ENCODE data around the gene SURF1.
"Not testable (repeated sequence)": the region's sequence is repeated elsewhere in the genome, so short reads cannot be mapped to it uniquely, and the experiment has no call there.

SURF1 gene

GRCh38 chr9:133327834-133328484, 28.3 kb downstream of the SURF1 start:
- in situ Hi-C loops (cut with MboI; ENCODE audit: low sequenced_read_pairs): no loop called here

- in situ Hi-C loops (cut with MboI; ENCODE audit: low sequenced_read_pairs): not testable (repeated sequence)
Measured at GRCh38 chr9:133327021-133327420, 29.3 kb downstream of the SURF1 start.

DNA sequence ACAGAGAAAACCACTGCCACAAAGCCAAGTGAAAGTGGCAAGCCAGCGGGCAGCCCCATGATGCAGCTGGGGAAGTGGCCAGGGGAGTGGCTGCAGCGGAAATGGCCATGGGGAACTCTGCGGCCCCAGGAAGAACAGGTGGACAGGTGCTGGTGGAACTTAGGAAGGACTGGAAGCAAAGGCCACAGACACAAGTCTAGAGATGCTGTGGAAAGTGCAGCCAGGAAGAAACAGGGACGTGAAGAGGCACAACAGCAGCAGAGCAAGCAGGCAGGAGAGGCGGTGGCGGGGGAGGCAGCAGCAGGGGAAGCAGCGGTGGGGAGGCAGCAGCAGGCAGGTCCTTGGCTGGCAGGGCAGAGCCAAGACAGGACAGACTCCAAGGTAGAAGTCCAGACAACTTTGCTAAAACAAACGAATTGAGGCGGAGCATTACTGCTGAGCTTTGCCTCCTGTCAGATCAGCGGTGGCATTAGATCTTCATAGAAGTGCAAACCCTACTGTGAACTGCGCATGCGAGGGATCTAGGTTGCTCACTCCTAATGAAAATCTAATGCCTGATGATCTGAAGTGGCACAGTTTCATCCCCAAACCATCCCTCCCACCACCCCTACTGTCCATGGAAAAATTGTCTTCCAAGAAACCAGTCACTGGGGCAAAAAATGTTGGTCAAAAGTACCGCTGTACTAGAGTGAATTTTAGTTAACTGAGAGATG, 32.1 kb downstream of the SURF1 start:
- in situ Hi-C loops (cut with MboI; ENCODE audit: low sequenced_read_pairs): no loop called here

DNA sequence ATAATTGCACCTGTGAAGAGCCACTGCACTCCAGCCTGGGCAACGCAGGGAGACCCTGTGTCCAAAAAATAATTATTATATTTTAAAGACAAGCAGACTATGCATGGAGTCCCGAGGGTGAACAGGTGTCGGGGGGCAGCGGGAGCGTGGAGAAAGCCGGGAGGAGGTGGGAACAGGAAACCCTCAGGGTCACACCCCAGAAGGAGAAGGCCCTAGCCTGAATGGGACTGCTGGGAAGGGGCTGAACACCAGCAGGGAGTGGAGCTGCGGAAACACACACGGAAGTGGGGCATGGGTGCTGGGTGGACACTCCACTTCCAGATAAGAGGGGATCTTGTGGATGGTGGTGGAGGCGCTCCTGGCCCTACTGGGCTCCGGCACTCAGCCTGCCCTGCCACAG, 33.1 kb downstream of the SURF1 start:
- in situ Hi-C loops (cut with MboI; ENCODE audit: low sequenced_read_pairs): no loop called here

- in situ Hi-C loops (cut with MboI; ENCODE audit: low sequenced_read_pairs): no loop called here
Measured at GRCh38 chr9:133322701-133323100, 33.6 kb downstream of the SURF1 start.

- in situ Hi-C loops (cut with MboI; ENCODE audit: low sequenced_read_pairs): no loop called here
Measured at GRCh38 chr9:133321411-133321935, 34.8 kb downstream of the SURF1 start.

DNA sequence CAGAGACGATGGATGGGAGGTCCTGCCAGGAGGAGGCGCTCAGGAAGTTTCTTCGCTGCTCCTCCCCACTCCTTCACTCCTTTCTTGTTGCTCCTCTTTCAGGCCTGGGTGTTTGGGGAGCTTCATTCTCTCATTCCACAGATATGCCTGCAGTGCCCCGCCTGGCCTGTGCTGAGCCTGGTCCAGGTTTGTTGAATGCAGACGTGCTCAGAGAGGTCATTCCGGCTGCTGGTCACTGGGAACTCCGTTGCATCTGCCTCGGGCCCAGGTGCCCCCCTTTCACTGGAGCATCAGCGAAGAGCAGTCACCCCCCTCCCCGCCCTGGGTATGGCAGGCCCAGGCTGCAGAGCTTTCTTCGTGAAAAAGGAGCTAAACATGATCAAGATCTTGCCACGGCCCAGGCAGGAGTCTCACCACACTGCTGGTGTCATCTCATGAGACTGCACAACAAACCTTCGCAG, 35.8 kb downstream of the SURF1 start:
- in situ Hi-C loops (cut with MboI; ENCODE audit: low sequenced_read_pairs): no loop called here

DNA sequence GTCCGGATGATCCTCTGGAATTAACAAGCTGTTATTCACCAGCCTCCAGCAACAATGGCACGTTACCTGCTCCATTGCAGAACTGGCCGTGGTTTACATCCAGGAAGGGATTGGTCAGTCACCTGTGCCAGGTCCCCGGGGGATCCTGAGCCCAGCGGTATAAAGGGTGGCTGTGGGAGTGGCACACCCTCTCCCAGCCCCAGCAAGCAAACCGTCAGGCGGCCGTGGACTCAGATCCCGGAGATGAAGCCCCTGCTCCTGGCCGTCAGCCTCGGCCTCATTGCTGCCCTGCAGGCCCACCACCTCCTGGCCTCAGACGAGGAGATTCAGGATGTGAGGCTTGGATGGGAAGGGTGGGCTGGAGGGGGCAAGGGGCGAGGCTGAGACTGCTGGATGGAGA, 38.7 kb downstream of the SURF1 start:
- in situ Hi-C loops (cut with MboI; ENCODE audit: low sequenced_read_pairs): not testable (repeated sequence)

DNA sequence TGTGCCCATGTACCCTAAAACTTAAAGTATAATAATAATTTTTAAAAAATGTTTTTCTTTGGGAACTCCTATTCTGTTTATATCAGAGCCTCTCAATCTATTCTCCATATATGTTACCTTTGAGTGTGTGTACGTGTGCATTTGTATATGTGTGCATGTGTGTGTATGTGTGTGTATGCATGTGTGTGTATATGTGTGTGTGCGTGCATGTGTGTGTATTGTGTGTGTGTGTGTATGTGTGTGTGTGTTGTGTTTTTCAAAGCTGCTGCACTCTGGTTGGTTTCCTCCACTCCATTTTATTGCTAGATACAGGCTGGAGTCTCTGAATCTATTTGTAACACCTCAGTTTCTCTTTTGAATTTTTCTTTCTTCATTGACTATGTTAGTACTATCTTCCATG, 40.3 kb downstream of the SURF1 start:
- in situ Hi-C loops (cut with MboI; ENCODE audit: low sequenced_read_pairs): no loop called here

- in situ Hi-C loops (cut with MboI; ENCODE audit: low sequenced_read_pairs): no loop called here
Measured at GRCh38 chr9:133309608-133310007, 46.7 kb downstream of the SURF1 start.

DNA sequence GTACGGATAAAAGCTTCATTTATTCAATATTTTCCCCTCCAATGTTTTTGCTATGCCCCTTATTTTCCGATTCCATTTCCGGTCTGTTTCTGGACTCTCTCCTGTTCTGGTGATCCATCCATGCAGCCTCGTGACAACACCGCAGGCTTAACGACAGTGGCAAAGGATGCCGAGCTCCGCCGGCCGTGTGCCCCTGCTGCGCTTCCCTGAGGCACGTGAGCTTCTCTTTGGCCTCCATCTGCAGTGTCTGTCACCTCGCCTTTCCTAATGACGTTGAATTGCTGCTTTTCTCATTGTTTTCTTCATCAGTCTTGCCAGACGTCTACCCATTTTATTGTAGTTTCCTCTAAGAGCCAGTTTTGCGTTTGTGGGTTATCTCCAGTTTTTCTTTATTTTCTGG, 49.0 kb downstream of the SURF1 start:
- in situ Hi-C loops (cut with MboI; ENCODE audit: low sequenced_read_pairs): no loop called here

GRCh38 chr9:133306242-133307204, 49.8 kb downstream of the SURF1 start:
- in situ Hi-C loops (cut with MboI; ENCODE audit: low sequenced_read_pairs): no loop called here

GRCh38 chr9:133305731-133306130, 50.6 kb downstream of the SURF1 start:
- in situ Hi-C loops (cut with MboI; ENCODE audit: low sequenced_read_pairs): no loop called here

DNA sequence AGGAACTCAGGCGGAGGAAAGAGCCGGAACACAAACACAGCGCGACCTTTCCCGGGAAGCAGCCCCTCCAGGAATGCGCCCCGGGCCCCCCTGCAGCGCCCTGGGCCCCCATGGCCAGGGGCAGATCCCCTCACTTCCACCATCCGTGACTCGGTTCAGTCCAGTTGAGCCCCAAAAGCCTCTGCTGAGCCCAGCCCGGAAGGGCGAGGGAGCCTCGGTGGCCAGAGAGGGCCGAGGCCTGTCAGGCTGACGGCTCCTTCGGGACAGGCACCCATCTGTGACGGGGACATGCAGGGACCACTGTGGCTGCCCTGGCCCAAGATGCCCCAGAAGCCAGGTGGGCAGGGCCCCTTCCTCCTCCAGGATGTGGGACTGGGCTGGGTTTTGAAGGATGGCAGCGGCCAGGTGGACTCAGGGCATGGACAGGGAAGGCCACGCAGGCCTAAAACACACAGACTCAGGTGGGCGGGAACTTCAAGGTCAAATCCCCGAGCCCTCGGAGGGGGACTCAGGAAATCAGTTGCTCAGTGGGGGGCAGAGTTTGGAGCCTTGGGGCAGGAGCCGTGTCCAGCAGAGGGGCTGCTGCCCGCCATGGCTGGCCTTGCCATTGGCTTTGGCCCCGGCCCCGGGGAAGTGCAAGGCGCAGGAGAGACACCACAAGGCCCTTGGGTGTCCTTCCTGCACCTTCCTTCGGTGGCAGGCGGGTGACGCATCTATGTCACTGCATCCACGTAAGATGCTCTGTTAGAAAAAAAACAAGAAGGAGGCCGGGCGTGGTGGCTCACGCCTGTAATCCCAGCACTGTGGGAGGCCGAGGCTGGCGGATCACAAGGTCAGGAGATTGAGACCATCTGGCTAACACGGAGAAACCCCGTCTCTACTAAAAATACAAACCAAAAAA, 51.6 kb downstream of the SURF1 start:
- in situ Hi-C loops (cut with MboI; ENCODE audit: low sequenced_read_pairs): no loop called here

- in situ Hi-C loops (cut with MboI; ENCODE audit: low sequenced_read_pairs): no loop called here
Measured at GRCh38 chr9:133304158-133304470, 52.2 kb downstream of the SURF1 start.

- in situ Hi-C loops (cut with MboI; ENCODE audit: low sequenced_read_pairs): no loop called here
Measured at GRCh38 chr9:133303266-133304157, 52.8 kb downstream of the SURF1 start.

All from HL-60/S4 treated with retinoic acid at 250 ng/mL for 4 days and 3 days (cell line).